Endothelial cell of umbilical vein (primary cell): Measurements from ENCODE around the gene EP400. TPM values are rescaled to one million over a fixed set of nuclear protein-coding genes. Genes with fewer than 3 reads are reported as not detected.

Source experiments
- BruUV-seq: library from RNA; stranded (reverse); fragments of 400-500 nt; replicated peaks from 2 replicates; lab custom pipeline; 2021; lab: Mats Ljungman, UMichigan
- CTCF ChIA-PET: fragments of 300-600, 350-600 bp; sonication (Branson Sonifier 250); formaldehyde crosslinking; loops from one replicate; lab custom pipeline; 2021; ENCODE audit warnings: antibody characterized with exemption, inconsistent platforms; lab: Charles Lee
- POLR2A ChIA-PET: fragments of 300-600, 350-600 bp; sonication (Branson Sonifier 250); formaldehyde crosslinking; loops from one replicate; lab custom pipeline; 2021; ENCODE audit warnings: antibody characterized with exemption, inconsistent platforms; lab: Charles Lee
- DNase-seq: peaks from one replicate; pipeline ENCODE4 v3.0.0-alpha.2; 2011; ENCODE audit warnings: low read depth, low spot score
- FAIRE-seq: peaks from 2 replicates; lab custom pipeline; 2011; peaks lifted over from hg19 to GRCh38; lab: Jason Lieb, UNC
- H2AFZ ChIP-seq: 2 replicates; pipeline ENCODE4 v1.6.0; 2012; ENCODE audit warnings: low read depth, low read length, control low read depth, inconsistent platforms
- H3K27ac ChIP-seq: 2 replicates; pipeline ENCODE4 v1.5.1; 2011; ENCODE audit warnings: low read depth, mild to moderate bottlenecking, control low read depth, low read length, moderate library complexity; ENCODE audit not compliant: insufficient read depth
- H3K27me3 ChIP-seq, 2 experiments: 2 replicates each; pipeline versions ENCODE4 v1.6.0 to v1.6.1; 2011; ENCODE audit warnings: low read length in 2 of 2, mixed read lengths in 1 of 2; ENCODE audit not compliant: control insufficient read depth in 2 of 2, insufficient read depth in 2 of 2
- H3K36me3 ChIP-seq, 2 experiments: 2 replicates in 1 of 2; 3 replicates in 1 of 2; pipeline ENCODE4 v1.5.1; 2011; ENCODE audit warnings: low read length in 2 of 2, mild to moderate bottlenecking in 1 of 2, moderate library complexity in 1 of 2; ENCODE audit not compliant: control insufficient read depth in 2 of 2, insufficient read depth in 2 of 2; ENCODE audit errors: extremely low read depth in 1 of 2
- H3K4me1 ChIP-seq: 3 replicates; pipeline ENCODE4 v1.5.1; 2011; ENCODE audit warnings: mild to moderate bottlenecking, low read length; ENCODE audit not compliant: control insufficient read depth, insufficient read depth; ENCODE audit errors: extremely low read depth
- H3K4me2 ChIP-seq: 2 replicates; pipeline ENCODE4 v1.6.1; 2011; ENCODE audit warnings: low read length, control low read depth, mixed read lengths; ENCODE audit not compliant: insufficient read depth
- H3K4me3 ChIP-seq, 3 experiments: fragments of 200-600 bp in 1 of 3; sonication (generic), shearing (Covaris generic) in 1 of 3; replicated peaks in 1 of 3; 2 replicates each; pipeline ENCODE4 v1.5.1; 2011 to 2016; ENCODE audit warnings: control low read depth in 3 of 3, low read length in 3 of 3, mild to moderate bottlenecking in 2 of 3, inconsistent platforms in 1 of 3, low read depth in 1 of 3, moderate library complexity in 1 of 3; ENCODE audit not compliant: insufficient read depth in 1 of 3
- H3K79me2 ChIP-seq: 2 replicates; pipeline ENCODE4 v1.6.0; 2012; ENCODE audit warnings: low read length, inconsistent platforms; ENCODE audit not compliant: control insufficient read depth, insufficient read depth
- H3K9ac ChIP-seq: replicated peaks from 2 replicates; pipeline ENCODE3; 2011; ENCODE audit warnings: low read length, control low read depth; ENCODE audit not compliant: insufficient read depth; ENCODE audit errors: extremely low read depth
- H3K9me1 ChIP-seq: replicated peaks from 3 replicates; pipeline ENCODE4 v1.6.0; 2011; ENCODE audit warnings: mild to moderate bottlenecking, low read length; ENCODE audit not compliant: control insufficient read depth, insufficient read depth; ENCODE audit errors: extremely low read depth
- H3K9me3 ChIP-seq: replicated peaks from 2 replicates; pipeline ENCODE4 v1.5.1; 2012; ENCODE audit warnings: low read length, inconsistent platforms; ENCODE audit not compliant: control insufficient read depth, insufficient read depth
- H4K20me1 ChIP-seq: replicated peaks from 2 replicates; pipeline ENCODE3; 2011; ENCODE audit warnings: mild to moderate bottlenecking, low read length; ENCODE audit not compliant: control insufficient read depth, insufficient read depth; ENCODE audit errors: extremely low read depth
- FOS ChIP-seq: IDR thresholded peaks from 2 replicates; pipeline ENCODE4 v1.6.1; 2011; ENCODE audit warnings: mild to moderate bottlenecking, low read length, moderate library complexity, borderline replicate concordance; ENCODE audit not compliant: insufficient read depth
- POLR2AphosphoS5 ChIP-seq: IDR thresholded peaks from 2 replicates; pipeline ENCODE4 v1.6.1; 2012; ENCODE audit warnings: low read depth, mild to moderate bottlenecking, control low read depth, low read length, moderate library complexity; ENCODE audit not compliant: insufficient read depth
- dilution Hi-C: fragments of 300-500 bp; cut with MboI; formaldehyde crosslinking; loops from one replicate; pipeline ENCODE4 v1.15.0; 2019; ENCODE audit warnings: low sequenced_read_pairs; ENCODE audit not compliant: extremely low pct_ligation_motif_present
- intact Hi-C: fragments of 100-400 bp; cut with micrococcal nuclease; formaldehyde crosslinking; loops from one replicate; pipeline ENCODE4 v1.10.0; 2022
- polyA plus RNA-seq, 4 experiments: library from polyadenylated mRNA; depleted of rRNA in 3 of 4; stranded (reverse) in 3 of 4; unstranded in 1 of 4; fragments of >200 nt; gene quantifications; 2 replicates each; pipeline versions ENCODE4 v1.2.1 to v1.2.3, GENCODE V29; 2011 to 2012; ENCODE audit warnings: missing spikeins in 1 of 4
- total RNA-seq: library from RNA; stranded (reverse); gene quantifications from 2 replicates; pipeline ENCODE4 v1.2.3, GENCODE V29; 2021

EP400 gene
- total and polyA plus RNA-seq, 2 donors (not counting 3 experiments of a cell fraction or from before 2014, with no cell fraction given) = 9.0 to 57.7 TPM

GRCh38 chr12:132111654-132112304 is 162.0 kb downstream of the EP400 start:
- Histone ChIP-seq H3K9me3 (no peaks in the 10 kb centered on the region), H3K4me1 (no peaks in the 10 kb centered on the region), H2AFZ (no peak overlapping the region), H3K9me1 (no peaks in the 10 kb centered on the region), H3K27me3 (no peaks in the 10 kb centered on the region), H3K4me2 (no peak overlapping the region), H3K9ac (no peak overlapping the region), H3K27ac (no peak overlapping the region), H4K20me1 (no peaks in the 10 kb centered on the region), H3K36me3 (peaks cover 0 to 24% of the 10 kb centered on the region in 2 experiments), H3K79me2 (no peaks in the 10 kb centered on the region), H3K4me3 (no peak overlapping the region)
- TF ChIP-seq FOS = no peak
- no peak for TF ChIP-seq POLR2AphosphoS5
- dilution Hi-C loops = no loop called here
- intact Hi-C loops = no loop called here
- BruUV-seq = no TSS peak
- ChIA-PET POLR2A (no interaction called here), CTCF (no interaction called here)
- FAIRE-seq (no peak), DNase-seq (no peak)

- dilution Hi-C loops = no loop called here
- intact Hi-C loops = no loop called here
- peaks cover 0 to 22% of the 10 kb centered on the region in 2 experiments for H3K36me3 ChIP-seq
- no peak overlapping the region for H3K4me2 ChIP-seq
- ChIA-PET POLR2A (no interaction called here), CTCF (interaction anchor here (1.3 kb wide), 1 partner anchor 500 kb away, joined by 3 read pairs; no protein-coding TSS in a partner anchor)
- BruUV-seq = no TSS peak
- DNase-seq (no peak), FAIRE-seq (no peak)
- H4K20me1 ChIP-seq = no peaks in the 10 kb centered on the region
- H3K27me3 ChIP-seq = no peaks in the 10 kb centered on the region
- H2AFZ ChIP-seq = no peak overlapping the region
- H3K9ac ChIP-seq = no peak overlapping the region
- H3K4me1 ChIP-seq = no peaks in the 10 kb centered on the region
- no peak overlapping the region for H3K4me3 ChIP-seq
- H3K27ac ChIP-seq = no peak overlapping the region
- H3K79me2 ChIP-seq = no peaks in the 10 kb centered on the region
- no peaks in the 10 kb centered on the region for H3K9me3 ChIP-seq
- H3K9me1 ChIP-seq = no peaks in the 10 kb centered on the region
- no peak for TF ChIP-seq FOS
These were observed 164.9 kb downstream of the EP400 start for GRCh38 chr12:132114667-132115066.
